SK-N-MC (cell line): Measurements from ENCODE around the gene CASKIN2.

Experiments
- EZH2 ChIP-seq: fragments of 200-600 bp; sonication (generic); IDR thresholded peaks from one replicate; pipeline ENCODE4 v1.6.1; 2017; ENCODE audit warnings: antibody characterized with exemption
- FOXP2 ChIP-seq: optimal IDR thresholded peaks from 2 replicates; pipeline ENCODE3; 2011; ENCODE audit warnings: mild to moderate bottlenecking, moderate library complexity; ENCODE audit not compliant: insufficient read depth; ENCODE audit errors: extremely low read length, control extremely low read depth
- POLR2AphosphoS5 ChIP-seq: IDR thresholded peaks from 2 replicates; pipeline ENCODE4 v1.6.1; 2012; ENCODE audit warnings: mild to moderate bottlenecking, low read depth, low read length, borderline replicate concordance

GRCh38 chr17:75490173-75490743 is 25.1 kb downstream of the CASKIN2 start:
- TF ChIP-seq POLR2AphosphoS5 (no peak), EZH2 (no peak), FOXP2 (no peak)
